ENCODE results near the gene MCUB. TPM values are rescaled to one million over a fixed set of nuclear protein-coding genes. Genes with fewer than 3 reads are reported as not detected.
"Not testable (repeated sequence)": the region's sequence is repeated elsewhere in the genome, so short reads cannot be mapped to it uniquely, and the experiment has no call there.

Gene MCUB
- total RNA-seq, 4 donors from 2014 or later = 6.5 to 18.5 (median 12.4) TPM

DNA sequence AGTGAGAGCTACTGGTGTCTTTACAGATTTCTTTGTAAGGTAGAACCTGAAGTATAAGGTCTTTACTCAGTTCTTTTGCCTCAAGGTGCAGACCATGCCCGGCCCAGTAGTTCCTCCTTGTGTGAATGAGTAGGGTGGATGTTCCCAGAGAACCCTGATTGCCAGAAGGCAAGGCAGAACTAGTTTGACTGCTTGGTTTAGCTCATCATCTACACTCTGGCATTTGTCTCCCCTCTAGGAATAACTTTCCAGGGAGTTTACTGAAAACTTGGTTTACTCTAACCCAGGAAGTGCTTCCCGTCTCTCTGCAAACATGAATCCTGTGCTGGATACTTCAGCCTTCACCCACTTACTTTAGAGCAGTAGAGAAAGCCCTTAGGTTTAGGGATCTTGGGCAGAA, 29.1 kb downstream of the MCUB start:
- no peaks in the 10 kb centered on the region for H3K36me3 ChIP-seq
- WGBS, 2 donors = 79 to 80% methylated on average over 2 of the region's 2 CpGs
- no peaks in the 10 kb centered on the region for H3K9me3 ChIP-seq
- intact Hi-C loops (cut with DNase I) = no loop called here
- no peaks in the 10 kb centered on the region for H3K27me3 ChIP-seq
- H3K27ac ChIP-seq = no peak overlapping the region
- no peak overlapping the region for H3K4me3 ChIP-seq (replicated peaks in 1 of 3)
- TF ChIP-seq, protein P1, sequence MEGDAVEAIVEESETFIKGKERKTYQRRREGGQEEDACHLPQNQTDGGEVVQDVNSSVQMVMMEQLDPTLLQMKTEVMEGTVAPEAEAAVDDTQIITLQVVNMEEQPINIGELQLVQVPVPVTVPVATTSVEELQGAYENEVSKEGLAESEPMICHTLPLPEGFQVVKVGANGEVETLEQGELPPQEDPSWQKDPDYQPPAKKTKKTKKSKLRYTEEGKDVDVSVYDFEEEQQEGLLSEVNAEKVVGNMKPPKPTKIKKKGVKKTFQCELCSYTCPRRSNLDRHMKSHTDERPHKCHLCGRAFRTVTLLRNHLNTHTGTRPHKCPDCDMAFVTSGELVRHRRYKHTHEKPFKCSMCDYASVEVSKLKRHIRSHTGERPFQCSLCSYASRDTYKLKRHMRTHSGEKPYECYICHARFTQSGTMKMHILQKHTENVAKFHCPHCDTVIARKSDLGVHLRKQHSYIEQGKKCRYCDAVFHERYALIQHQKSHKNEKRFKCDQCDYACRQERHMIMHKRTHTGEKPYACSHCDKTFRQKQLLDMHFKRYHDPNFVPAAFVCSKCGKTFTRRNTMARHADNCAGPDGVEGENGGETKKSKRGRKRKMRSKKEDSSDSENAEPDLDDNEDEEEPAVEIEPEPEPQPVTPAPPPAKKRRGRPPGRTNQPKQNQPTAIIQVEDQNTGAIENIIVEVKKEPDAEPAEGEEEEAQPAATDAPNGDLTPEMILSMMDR (IDR thresholded peaks at IDR 0.05) = no peak
- no peak for TF ChIP-seq POLR2A (IDR thresholded peaks at IDR 0.05)
- no peak for DNase-seq
- no peaks in the 10 kb centered on the region for H3K4me1 ChIP-seq

DNA sequence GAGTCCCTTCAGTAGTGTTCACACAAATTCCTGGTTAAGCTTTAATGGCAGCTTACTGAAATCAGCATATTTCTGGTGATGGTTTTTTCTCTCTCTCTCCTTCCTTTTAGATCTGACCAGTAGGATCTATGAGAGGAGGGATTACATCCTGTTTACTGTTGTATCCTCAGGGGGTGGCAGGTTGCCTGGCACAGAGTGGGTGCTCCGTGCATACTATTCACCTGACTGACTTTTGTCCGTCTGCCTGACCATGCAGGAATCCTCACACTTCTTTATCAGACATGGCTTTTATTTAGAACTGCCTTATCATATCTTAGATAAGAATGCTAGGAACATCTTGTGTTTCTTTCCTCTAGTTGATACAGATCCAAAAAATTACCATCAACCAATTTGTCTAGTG, 29.6 kb downstream of the MCUB start:
- H3K9me3 ChIP-seq = no peaks in the 10 kb centered on the region
- intact Hi-C loops (cut with DNase I) = no loop called here
- H3K27me3 ChIP-seq = no peaks in the 10 kb centered on the region
- no peaks in the 10 kb centered on the region for H3K36me3 ChIP-seq
- WGBS, 2 donors = 61 to 65% methylated on average over 2 of the region's 2 CpGs
- no peaks in the 10 kb centered on the region for H3K4me1 ChIP-seq
- H3K4me3 ChIP-seq (replicated peaks in 1 of 3) = no peak overlapping the region
- no peak overlapping the region for H3K27ac ChIP-seq
- TF ChIP-seq POLR2A (IDR thresholded peaks at IDR 0.05) = no peak
- TF ChIP-seq, protein P1 (IDR thresholded peaks at IDR 0.05) = no peak
- DNase-seq = no peak

DNA sequence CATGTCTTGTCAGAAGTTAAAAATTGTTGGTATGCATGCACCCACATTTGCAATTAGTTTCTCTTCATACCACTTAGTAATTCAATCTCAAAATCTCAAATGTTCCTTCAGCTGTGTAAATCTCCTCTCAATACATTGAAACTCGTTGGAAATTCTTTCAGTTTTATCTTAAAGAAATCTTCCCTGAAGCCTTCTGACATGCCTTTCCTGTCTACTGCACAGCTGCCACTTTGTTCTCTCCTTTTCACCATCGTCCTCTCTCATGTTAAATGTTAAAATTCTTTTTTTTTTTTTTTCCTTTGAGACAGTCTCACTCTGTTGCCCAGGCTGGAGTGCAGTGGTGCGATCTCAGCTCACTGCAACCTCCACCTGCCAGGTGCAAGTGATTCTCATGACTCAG, 30.9 kb downstream of the MCUB start:
- no peak for TF ChIP-seq POLR2A (IDR thresholded peaks at IDR 0.05)
- TF ChIP-seq, protein P1 (IDR thresholded peaks at IDR 0.05) = no peak
- intact Hi-C loops (cut with DNase I) = no loop called here
- Histone ChIP-seq H3K4me1 (no peaks in the 10 kb centered on the region), H3K27me3 (no peaks in the 10 kb centered on the region), H3K36me3 (no peaks in the 10 kb centered on the region), H3K27ac (no peak overlapping the region), H3K4me3 (replicated peaks in 1 of 3) (no peak overlapping the region), H3K9me3 (no peaks in the 10 kb centered on the region)
- DNase-seq = no peak
- 55 to 60% methylated on average over 3 of the region's 3 CpGs for WGBS, 2 donors

DNA sequence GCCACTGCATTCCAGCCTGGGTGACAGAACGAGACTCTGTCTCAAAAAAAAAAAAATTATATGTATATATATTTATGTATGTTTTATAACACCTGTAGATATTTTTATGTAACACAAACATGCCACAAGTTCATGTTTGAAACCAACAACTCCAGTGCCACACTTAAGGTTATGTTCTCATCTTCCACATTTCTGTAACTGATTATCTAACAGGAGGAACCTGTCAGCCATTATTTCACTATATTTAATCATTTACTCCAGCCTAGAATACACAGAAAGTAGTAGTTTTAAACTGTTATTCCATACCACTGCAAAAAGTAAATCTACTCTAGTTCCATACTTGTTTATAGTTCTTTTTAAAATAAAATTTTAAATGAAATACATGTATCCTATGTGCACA, 32.3 kb downstream of the MCUB start:
- TF ChIP-seq, protein P1 (IDR thresholded peaks at IDR 0.05) = no peak
- no peak for TF ChIP-seq POLR2A (IDR thresholded peaks at IDR 0.05)
- no peak overlapping the region for H3K4me3 ChIP-seq (replicated peaks in 1 of 3)
- intact Hi-C loops (cut with DNase I) = no loop called here
- 95 to 96% methylated on average over 1 of the region's 1 CpG for WGBS, 2 donors
- DNase-seq = no peak
- H3K36me3 ChIP-seq = no peaks in the 10 kb centered on the region
- no peaks in the 10 kb centered on the region for H3K4me1 ChIP-seq
- no peak overlapping the region for H3K27ac ChIP-seq
- H3K9me3 ChIP-seq = no peaks in the 10 kb centered on the region
- no peaks in the 10 kb centered on the region for H3K27me3 ChIP-seq

DNA sequence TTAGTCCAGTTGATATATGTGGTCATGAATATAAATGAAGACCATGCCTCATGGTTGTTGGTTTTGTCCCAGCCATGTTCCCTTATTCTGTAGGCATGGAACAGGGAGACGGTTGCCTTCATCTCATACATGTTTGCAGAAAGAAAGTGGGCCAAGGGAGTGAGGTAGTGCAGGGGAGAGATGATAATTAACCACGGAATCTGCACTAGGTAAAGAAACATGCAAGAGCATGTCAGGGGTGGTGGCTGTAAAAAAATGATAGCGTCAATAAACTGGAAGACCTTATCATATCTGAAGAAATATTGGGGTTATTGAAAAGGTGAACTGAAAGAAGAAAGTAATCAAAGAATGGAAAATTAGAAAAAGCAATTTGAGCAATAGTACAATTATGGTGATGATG, 35.1 kb downstream of the MCUB start:
- DNase-seq; H3K36me3 ChIP-seq; H3K27me3 ChIP-seq; H3K9me3 ChIP-seq; H3K4me3 ChIP-seq (replicated peaks in 1 of 3); H3K27ac ChIP-seq; H3K4me1 ChIP-seq; intact Hi-C loops (cut with DNase I): not testable (repeated sequence)
- WGBS, 2 donors = 87 to 92% methylated on average over 3 of the region's 3 CpGs

DNA sequence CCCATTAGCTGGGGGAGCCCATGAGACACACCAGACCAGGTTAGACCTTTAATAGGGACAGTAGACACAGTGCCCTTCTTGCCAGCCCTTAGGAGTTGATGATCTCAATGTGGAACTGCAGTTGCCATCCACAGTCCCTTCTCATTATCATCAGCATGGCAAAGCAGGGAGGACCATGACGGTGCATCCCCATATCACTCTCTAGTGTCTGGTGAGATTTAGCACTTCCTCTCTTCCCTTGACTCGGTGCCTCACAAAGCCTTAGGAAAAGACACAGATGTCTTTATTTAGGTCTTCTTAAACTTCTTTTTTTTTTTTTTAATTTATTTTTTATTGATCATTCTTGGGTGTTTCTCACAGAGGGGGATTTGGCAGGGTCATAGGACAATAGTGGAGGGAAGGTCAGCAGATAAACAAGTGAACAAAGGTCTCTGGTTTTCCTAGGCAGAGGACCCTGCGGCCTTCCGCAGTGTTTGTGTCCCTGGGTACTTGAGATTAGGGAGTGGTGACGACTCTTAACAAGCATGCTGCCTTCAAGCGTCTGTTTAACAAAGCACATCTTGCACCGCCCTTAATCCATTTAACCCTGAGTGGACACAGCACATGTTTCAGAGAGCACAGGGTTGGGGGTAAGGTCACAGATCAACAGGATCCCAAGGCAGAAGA, 36.5 kb downstream of the MCUB start:
- H3K4me3 ChIP-seq (replicated peaks in 1 of 3); H3K4me1 ChIP-seq; H3K27me3 ChIP-seq; H3K36me3 ChIP-seq; intact Hi-C loops (cut with DNase I); DNase-seq; H3K27ac ChIP-seq; H3K9me3 ChIP-seq: not testable (repeated sequence)
- 86 to 95% methylated on average over 2 of the region's 7 CpGs for WGBS, 2 donors

Data from thyroid gland (tissue), 4 donors.